Spleen (tissue), 7 donors: ENCODE results near the gene MX1.

Source experiments
- POLR2A ChIP-seq, 3 donors: fragments of 450-650 bp; IDR thresholded peaks; one replicate each; pipeline ENCODE4 v1.5.1; 2017; ENCODE audit warnings: antibody characterized with exemption in 3 of 3, mild to moderate bottlenecking in 1 of 3
- POLR2AphosphoS5 ChIP-seq, 3 donors: sonication (generic); formaldehyde crosslinking; IDR thresholded peaks; one replicate each; pipeline ENCODE4 v1.5.1; 2017; ENCODE audit warnings: antibody characterized with exemption in 3 of 3
- TF ChIP-seq, protein P1 (sequence below), 11 experiments: fragments of 200-600 bp in 7 of 11; fragments of 450-650 bp in 4 of 11; sonication (generic) in 4 of 11; IDR thresholded peaks in 8 of 11; conservative IDR thresholded peaks in 3 of 11; 1 replicate in 7 of 11; 2 replicates in 4 of 11; pipeline versions ENCODE4 v1.4.0 to v1.8.0; 2016 to 2021; ENCODE audit warnings: antibody characterized with exemption in 11 of 11, inconsistent platforms in 4 of 11, mild to moderate bottlenecking in 1 of 11
- donor health status: DM: no; HTN: no; CAD: no; lungs with moderate emphysema.
- donor health status: DM: no; HTN: no; CAD: no.
- donor health status: DM: no; HTN: no; CAD: no.

DNA sequence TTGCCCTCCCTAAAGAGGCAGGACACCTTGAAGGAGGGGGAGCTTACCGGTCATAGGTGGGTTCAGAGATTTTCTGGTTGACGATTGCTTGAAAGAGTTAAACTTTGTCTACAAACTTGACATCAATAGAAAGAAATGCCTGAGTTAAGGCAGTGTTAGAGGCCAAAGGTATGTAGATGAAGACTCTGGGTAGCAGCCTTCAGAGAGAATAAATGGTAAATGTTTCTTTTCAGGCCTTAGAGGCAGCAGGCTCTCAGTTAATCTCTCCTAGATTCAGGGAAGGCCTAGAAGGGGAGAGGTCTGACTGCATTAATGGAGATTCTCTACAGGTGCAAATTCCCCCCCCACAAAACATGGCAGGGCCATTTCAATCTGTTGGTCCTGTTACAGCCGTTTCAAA lies 27.7 kb downstream of the MX1 start:
- TF ChIP-seq, protein P1, sequence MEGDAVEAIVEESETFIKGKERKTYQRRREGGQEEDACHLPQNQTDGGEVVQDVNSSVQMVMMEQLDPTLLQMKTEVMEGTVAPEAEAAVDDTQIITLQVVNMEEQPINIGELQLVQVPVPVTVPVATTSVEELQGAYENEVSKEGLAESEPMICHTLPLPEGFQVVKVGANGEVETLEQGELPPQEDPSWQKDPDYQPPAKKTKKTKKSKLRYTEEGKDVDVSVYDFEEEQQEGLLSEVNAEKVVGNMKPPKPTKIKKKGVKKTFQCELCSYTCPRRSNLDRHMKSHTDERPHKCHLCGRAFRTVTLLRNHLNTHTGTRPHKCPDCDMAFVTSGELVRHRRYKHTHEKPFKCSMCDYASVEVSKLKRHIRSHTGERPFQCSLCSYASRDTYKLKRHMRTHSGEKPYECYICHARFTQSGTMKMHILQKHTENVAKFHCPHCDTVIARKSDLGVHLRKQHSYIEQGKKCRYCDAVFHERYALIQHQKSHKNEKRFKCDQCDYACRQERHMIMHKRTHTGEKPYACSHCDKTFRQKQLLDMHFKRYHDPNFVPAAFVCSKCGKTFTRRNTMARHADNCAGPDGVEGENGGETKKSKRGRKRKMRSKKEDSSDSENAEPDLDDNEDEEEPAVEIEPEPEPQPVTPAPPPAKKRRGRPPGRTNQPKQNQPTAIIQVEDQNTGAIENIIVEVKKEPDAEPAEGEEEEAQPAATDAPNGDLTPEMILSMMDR (IDR thresholded peaks at IDR 0.05 in 8 of 11, conservative IDR thresholded peaks at IDR 0.05 in 3 of 11), result no peak
- TF ChIP-seq POLR2A (IDR thresholded peaks at IDR 0.05), result no peak
- TF ChIP-seq POLR2AphosphoS5 (IDR thresholded peaks at IDR 0.05), result no peak
